Right lobe of liver (tissue), 4 donors: Measurements from ENCODE around the gene RSAD2.

Source experiments
- POLR2A ChIP-seq: fragments of 450-650 bp; IDR thresholded peaks from one replicate; pipeline ENCODE4 v1.6.1; 2017; ENCODE audit warnings: antibody characterized with exemption, mild to moderate bottlenecking
- TF ChIP-seq, protein P1 (sequence below), 4 donors: fragments of 200-600 bp in 3 of 4; fragments of 450-650 bp in 1 of 4; IDR thresholded peaks; one replicate each; pipeline versions ENCODE4 v1.5.1 to v1.8.0; 2016 to 2022; ENCODE audit warnings: antibody characterized with exemption in 4 of 4, mild to moderate bottlenecking in 2 of 4
- donor health status: DM: no; HTN: no; CAD: no.
- donor health status: DM: no; HTN: no; CAD: no.
- donor health status: DM: no; HTN: yes; CAD: no.

DNA sequence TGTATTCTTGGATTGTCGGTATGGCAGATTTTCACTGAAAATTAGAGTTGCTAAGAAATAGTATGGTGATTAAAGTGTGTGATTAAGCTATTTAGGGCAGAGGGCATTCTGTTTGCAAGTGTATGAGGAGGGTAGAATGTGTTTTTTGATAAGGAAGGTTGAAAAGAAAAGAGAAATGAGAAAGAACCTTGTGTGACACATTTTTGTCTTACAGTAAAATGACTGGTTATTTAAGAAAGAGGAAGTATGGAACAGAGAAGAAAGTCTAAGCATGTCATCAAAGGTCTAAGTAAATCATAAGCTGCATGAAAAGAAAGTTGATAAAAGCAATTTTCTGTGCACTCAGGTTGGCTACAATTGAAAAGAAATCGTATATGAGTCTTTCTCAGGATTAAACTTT, 5.2 kb upstream of the RSAD2 start:
- TF ChIP-seq POLR2A, result no peak
- TF ChIP-seq, protein P1, sequence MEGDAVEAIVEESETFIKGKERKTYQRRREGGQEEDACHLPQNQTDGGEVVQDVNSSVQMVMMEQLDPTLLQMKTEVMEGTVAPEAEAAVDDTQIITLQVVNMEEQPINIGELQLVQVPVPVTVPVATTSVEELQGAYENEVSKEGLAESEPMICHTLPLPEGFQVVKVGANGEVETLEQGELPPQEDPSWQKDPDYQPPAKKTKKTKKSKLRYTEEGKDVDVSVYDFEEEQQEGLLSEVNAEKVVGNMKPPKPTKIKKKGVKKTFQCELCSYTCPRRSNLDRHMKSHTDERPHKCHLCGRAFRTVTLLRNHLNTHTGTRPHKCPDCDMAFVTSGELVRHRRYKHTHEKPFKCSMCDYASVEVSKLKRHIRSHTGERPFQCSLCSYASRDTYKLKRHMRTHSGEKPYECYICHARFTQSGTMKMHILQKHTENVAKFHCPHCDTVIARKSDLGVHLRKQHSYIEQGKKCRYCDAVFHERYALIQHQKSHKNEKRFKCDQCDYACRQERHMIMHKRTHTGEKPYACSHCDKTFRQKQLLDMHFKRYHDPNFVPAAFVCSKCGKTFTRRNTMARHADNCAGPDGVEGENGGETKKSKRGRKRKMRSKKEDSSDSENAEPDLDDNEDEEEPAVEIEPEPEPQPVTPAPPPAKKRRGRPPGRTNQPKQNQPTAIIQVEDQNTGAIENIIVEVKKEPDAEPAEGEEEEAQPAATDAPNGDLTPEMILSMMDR (IDR thresholded peaks at IDR 0.05), result no peak
